ENCODE results near the gene NHLRC1. TPM values are rescaled to one million over a fixed set of nuclear protein-coding genes. Genes with fewer than 3 reads are reported as not detected.

The NHLRC1 gene
- total and polyA plus RNA-seq, 10 of the 15 experiments (the other 5 are each of a cell fraction or from before 2014, with no cell fraction given): 0.04 to 0.22 (median 0.12) TPM; not detected in 2

- ChIA-PET RAD21 (ENCODE audit: unreplicated experiment) (no interaction called here), CTCF (interaction anchor here (1.1 kb wide), 1 partner anchor 10 kb away, joined by 3 read pairs; no protein-coding TSS in a partner anchor), SMC1A (ENCODE audit: uncharacterized antibody, unreplicated experiment) (interaction anchor here (0.8 kb wide), 1 partner anchor 21 kb away, joined by 6 read pairs; the partner anchor contains the start of gene NHLRC1), POLR2A (no interaction called here)
- H2AFZ ChIP-seq (ENCODE audit: control insufficient read depth, low read depth, low read length): no peak overlapping the region
- peaks cover 0 to 5% of the 10 kb centered on the region in 2 experiments; a peak in 2 of 4 replicates for H3K36me3 ChIP-seq (ENCODE audit: control insufficient read depth in 2 of 2, insufficient read depth in 2 of 2, low read length in 1 of 2)
- no peaks in the 10 kb centered on the region for H3K27me3 ChIP-seq (replicated peaks in 1 of 2; ENCODE audit: control insufficient read depth in 2 of 2, insufficient read depth in 2 of 2, low read length in 1 of 2)
- H3K4me1 ChIP-seq (ENCODE audit: control insufficient read depth, insufficient read depth, low read length): no peaks in the 10 kb centered on the region
- H3K4me2 ChIP-seq (ENCODE audit: control insufficient read depth, insufficient read depth): no peak overlapping the region
- intact Hi-C loops (cut with micrococcal nuclease; ENCODE audit: unreplicated experiment): no loop called here
- 100% methylated on average over 3 of the region's 3 CpGs for WGBS (ENCODE audit: insufficient coverage, insufficient replicate concordance, low lambda C conversion rate, missing lambda C conversion rate)
- TF ChIP-seq ZNF592 (IDR thresholded peaks at IDR 0.05): no peak
- no peak for TF ChIP-seq ELK1 (IDR thresholded peaks at IDR 0.05; ENCODE audit: low read depth, low read length)
- no peak for TF ChIP-seq POLR2AphosphoS5 (IDR thresholded peaks at IDR 0.05; ENCODE audit: low read length)
- no peak for TF ChIP-seq SIN3A (IDR thresholded peaks at IDR 0.05; ENCODE audit: low read depth, low read length)
- TF ChIP-seq USF2 (IDR thresholded peaks at IDR 0.05; ENCODE audit: borderline replicate concordance, low read depth, low read length): no peak
- no peak overlapping the region for H3K4me3 ChIP-seq
- H3K9me3 ChIP-seq (replicated peaks; ENCODE audit: control insufficient read depth, insufficient read depth, low read length): no peaks in the 10 kb centered on the region
- H4K20me1 ChIP-seq (ENCODE audit: control insufficient read depth, insufficient read depth): no peaks in the 10 kb centered on the region
- FAIRE-seq: no peak
- no peak overlapping the region for H3K27ac ChIP-seq (ENCODE audit: control insufficient read depth, insufficient read depth)
- ATAC-seq: no peak
- BruUV-seq (replicated peaks): no TSS peak
- H3K79me2 ChIP-seq (ENCODE audit: control insufficient read depth, insufficient read depth, low read length): no peaks in the 10 kb centered on the region
- in situ Hi-C loops (cut with MboI): no loop called here
- H3K9ac ChIP-seq (ENCODE audit: control insufficient read depth, insufficient read depth, low read length): no peak overlapping the region
- no peak for DNase-seq (ENCODE audit: low read depth, low spot score)
These were observed 20.0 kb upstream of the NHLRC1 start for GRCh38 chr6:18142591-18142861.

Measured in GM12878 (cell line).